H1 (cell line): ENCODE measurements around the gene METTL8. TPM values are rescaled to one million over a fixed set of nuclear protein-coding genes. Genes with fewer than 3 reads are reported as not detected.

Experiments
- SP1 ChIP-seq: IDR thresholded peaks from 2 replicates; pipeline ENCODE4 v1.6.1; 2011; ENCODE audit warnings: low read depth, low read length
- TAF7 ChIP-seq: optimal IDR thresholded peaks from 2 replicates; pipeline ENCODE3; 2011; ENCODE audit warnings: low read depth, mild to moderate bottlenecking, inconsistent platforms, low read length, moderate library complexity, borderline replicate concordance
- polyA plus RNA-seq, 7 experiments: library from polyadenylated mRNA; depleted of rRNA in 3 of 7; stranded (reverse) in 5 of 7; unstranded in 2 of 7; fragments of >200 nt in 5 of 7; fragments of 200-250 nt in 2 of 7; gene quantifications; 1 replicate in 5 of 7; 2 replicates in 1 of 7; 4 replicates in 1 of 7; pipeline versions ENCODE4 v1.2.1 to v1.2.3, GENCODE V29; 2011 to 2013; ENCODE audit warnings: missing spikeins in 2 of 7, mixed read lengths in 2 of 7
- total RNA-seq: library from RNA; stranded (reverse); fragmentation: NEBNext Ultra II Directional; extraction: Animal tissue kit (Norgen Biotek cat#: 25700); gene quantifications from 2 replicates; pipeline ENCODE4 v1.2.1, GENCODE V29; 2021

METTL8 gene
- total and polyA plus RNA-seq, 2 of the 8 experiments (the other 6 are each of a cell fraction or from before 2014, with no cell fraction given): 17.6 to 79.7 TPM

GRCh38 chr2:171420728-171421563, 12.8 kb downstream of the METTL8 start (continued):
- TF ChIP-seq TAF7: no peak
- TF ChIP-seq SP1: no peak
